Cerebellar cortex (tissue), 1 donor: Measurements from ENCODE around the gene INPP4B.

Experiments used
- DNase-seq: peaks from one replicate; pipeline ENCODE4 v3.0.0-alpha.2; 2015; ENCODE audit warnings: low spot score

The INPP4B gene

DNA sequence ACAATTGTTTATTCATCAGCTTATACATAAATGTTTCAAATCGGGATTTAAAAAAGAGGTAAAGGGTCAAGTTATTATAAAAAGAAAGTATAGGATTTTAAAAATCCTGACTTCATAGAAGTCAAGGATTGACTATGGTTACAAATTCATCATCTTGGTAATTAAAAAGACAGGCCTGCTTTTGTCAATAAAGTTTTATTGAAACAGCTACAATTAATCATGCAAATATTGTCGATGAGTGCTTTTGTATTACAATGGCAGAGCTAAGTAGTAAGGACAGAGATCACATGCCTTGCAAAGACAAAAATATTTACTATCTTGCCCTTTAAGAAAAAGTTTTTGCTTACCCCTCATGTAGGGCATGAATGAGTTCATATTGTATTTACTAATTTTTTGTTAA is 614.3 kb downstream of the INPP4B start:
- DNase-seq = no peak

DNA sequence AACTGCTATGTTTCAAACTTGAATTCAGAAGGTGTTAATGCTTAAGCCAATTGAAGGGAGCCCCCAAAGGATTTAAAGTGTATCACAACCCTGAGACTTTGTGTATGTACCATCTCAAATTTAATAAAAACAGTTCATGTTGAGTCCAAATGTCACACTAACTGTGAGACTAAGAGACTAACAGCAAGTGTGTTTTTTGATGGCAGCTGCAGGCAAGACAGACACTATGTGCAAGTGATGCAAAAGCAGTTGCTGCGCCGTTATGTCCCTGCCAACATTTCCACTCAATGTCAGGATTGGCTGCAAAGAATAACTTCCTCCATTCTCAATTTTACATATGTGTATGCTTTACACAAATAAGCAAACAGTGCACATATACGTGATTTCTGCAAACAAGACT is 615.1 kb downstream of the INPP4B start:
- no peak for DNase-seq

DNA sequence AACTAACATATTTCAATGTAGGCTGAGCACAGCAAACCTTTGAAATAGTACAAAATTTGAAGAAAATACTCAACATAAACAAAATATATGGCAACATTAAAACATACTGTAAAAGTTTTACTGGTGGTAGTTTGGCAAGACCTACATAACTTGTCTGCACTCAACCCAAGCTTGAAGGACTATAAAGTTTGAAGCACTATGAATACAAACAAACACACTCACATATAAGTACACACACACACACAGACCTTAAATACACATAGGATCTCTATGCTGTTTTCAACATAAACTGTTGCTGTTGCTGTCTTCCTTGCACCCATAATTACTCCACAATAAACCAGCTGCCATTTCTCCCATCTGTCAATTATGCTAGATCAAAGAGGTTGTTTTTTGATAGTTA is 620.1 kb downstream of the INPP4B start:
- no peak for DNase-seq

GRCh38 chr4:142222127-142222526 is 624.0 kb downstream of the INPP4B start:
- DNase-seq = no peak

- no peak for DNase-seq
Observed at GRCh38 chr4:142218726-142219125, 627.4 kb downstream of the INPP4B start.

- DNase-seq = no peak
Observed at GRCh38 chr4:142211444-142211843, 634.7 kb downstream of the INPP4B start.

DNA sequence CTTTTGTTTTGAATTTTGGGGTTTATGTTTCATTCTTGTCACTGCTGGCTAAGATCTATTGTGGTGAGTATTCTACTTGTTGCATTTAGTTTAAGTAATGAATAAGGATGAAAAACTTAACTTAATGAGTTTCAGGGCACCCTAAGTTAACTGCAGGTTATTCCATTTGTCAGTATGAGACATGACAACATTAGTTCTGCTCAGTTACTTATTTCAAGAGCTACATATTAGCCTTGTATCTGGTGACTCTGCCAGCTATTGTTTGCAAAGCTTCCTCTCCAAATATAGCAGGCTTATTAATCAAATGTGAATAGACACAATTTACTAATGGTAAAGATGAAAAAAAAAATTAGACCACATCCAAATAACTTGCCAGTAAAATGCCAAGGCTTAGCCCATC is 642.6 kb downstream of the INPP4B start:
- DNase-seq = no peak

- DNase-seq = no peak
Observed at GRCh38 chr4:142202404-142203332, 643.4 kb downstream of the INPP4B start.

DNA sequence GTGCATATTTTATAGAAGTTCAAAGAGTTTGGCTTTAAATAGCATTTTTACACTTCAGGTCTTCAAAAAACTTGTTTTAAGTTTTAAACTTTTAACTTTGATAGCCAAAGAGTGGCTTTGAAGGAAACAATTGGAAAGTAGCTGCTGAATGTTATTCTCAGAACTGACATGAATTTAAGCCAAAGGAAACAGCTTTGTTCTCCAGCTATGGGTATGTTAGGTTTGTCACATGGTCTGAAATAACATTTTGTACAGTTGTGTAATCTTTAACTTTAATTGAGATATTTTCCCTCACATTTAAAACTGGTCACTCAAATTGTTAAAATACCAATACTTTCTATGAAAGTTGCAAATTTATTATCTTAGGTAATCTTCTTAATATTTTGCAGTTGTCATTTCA is 645.1 kb downstream of the INPP4B start:
- DNase-seq = no peak

GRCh38 chr4:142194905-142195304 is 651.2 kb downstream of the INPP4B start:
- DNase-seq = no peak

DNA sequence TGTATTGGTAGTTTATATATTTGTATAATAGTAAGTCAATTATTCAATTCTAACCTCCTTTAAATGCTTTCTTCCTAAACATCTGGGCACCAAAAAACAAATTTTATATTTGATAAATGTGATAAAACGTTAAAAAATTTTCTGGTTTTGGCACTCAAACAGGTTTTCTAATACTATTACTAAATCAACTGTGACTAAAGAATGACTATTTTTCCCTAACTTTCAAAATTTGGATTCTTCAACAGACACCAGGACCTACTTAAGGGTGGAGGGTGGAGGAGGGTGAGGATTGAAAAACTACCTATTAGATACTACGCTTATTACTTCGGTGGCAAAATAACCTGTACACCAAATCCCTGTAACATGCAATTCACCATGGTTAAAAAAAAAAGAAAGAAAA is 654.2 kb downstream of the INPP4B start:
- DNase-seq = no peak

- no peak for DNase-seq
Observed at GRCh38 chr4:142181021-142181420, 665.1 kb downstream of the INPP4B start.

DNA sequence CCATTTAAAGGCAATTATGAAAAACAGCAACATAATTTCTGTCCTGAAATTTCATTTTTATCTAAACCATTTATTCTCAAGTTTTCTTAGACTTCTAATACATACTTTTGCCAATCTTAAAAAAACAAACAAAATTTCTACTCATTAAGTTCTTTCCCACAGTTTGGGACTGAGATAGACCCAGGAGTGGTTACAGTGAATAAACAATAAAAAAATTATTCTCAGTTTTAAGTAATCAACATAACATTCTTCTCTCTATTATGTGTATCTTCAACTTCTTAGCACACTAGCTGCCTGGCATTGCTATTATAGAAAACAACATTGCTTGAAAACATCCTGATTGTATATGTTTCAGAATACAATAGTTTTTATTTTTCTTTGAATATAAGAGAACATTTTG is 676.9 kb downstream of the INPP4B start:
- no peak for DNase-seq

- no peak for DNase-seq
Observed at GRCh38 chr4:142168181-142168580, 677.9 kb downstream of the INPP4B start.

- DNase-seq = no peak
Observed at GRCh38 chr4:142164767-142165500, 681.2 kb downstream of the INPP4B start.

- DNase-seq = no peak
Observed at GRCh38 chr4:142161086-142161485, 685.0 kb downstream of the INPP4B start.

DNA sequence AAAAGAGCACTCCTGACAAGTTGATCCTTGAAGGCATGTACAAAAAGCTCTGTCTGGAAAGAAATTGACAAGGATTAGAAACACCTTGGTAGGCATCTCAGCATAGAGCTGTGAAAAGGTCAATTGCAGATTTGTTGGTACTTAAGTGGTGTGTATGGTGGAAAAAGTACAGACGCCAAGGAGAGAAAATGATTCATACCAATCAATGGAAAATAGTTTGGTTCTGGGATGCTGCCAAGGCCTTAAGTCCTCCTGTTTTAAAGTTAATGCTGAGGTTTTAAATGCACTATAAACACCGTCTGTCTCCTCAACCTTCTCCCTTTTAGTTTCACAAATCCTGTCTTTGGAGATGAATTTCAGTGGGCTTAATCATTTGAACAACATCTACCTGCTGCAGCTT is 685.6 kb downstream of the INPP4B start:
- DNase-seq = no peak

GRCh38 chr4:142158980-142159379 is 687.1 kb downstream of the INPP4B start:
- DNase-seq = no peak

- no peak for DNase-seq
Observed at GRCh38 chr4:142156256-142156655, 689.8 kb downstream of the INPP4B start.

- no peak for DNase-seq
Observed at GRCh38 chr4:142155347-142155746, 690.8 kb downstream of the INPP4B start.

- DNase-seq = no peak
Observed at GRCh38 chr4:142150483-142150882, 695.6 kb downstream of the INPP4B start.

- DNase-seq = no peak
Observed at GRCh38 chr4:142144813-142145212, 701.3 kb downstream of the INPP4B start.

DNA sequence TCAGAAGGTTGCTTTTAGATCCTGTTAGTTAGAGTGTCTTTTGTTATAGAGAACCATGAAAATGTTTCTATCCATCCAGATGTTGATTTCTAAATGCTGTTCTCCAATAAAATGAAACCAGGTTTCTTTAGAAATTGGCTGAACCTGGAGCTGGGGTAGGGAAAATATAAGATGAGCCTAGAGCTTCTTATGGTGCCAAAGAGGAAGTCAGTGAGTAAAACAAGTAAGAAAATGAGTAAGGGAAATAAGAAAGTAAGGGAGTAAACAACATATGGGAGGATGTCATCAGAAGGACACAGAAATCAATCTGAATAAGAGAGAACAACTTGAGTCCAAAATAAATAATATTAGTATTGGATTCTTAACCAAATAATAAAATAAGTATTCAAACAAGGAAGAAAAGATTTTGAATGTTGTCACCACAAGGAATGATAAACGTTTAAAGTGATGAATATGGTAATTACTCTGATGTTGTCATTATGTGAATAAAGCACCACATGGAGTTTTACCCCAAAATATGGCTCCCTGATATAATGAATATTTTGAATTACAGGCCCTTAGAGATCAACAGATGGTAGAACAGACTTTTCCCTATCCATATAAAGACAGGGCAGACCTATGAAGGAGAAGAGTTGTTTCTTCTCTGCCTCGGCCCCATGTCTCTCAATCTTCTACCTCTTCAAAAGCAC is 703.6 kb downstream of the INPP4B start:
- DNase-seq = no peak
